Adipocyte (in vitro differentiated cells): ENCODE results near the gene TNS1.

ENCODE experiments used
- DNase-seq: peaks from one replicate; pipeline ENCODE4 v3.0.0-alpha.2; 2015; ENCODE audit warnings: low read depth
- H3K27me3 ChIP-seq: replicated peaks from 2 replicates; pipeline ENCODE4 v1.7.0; 2013; ENCODE audit warnings: mild to moderate bottlenecking, low read length, moderate library complexity; ENCODE audit not compliant: control insufficient read depth, insufficient read depth
- H3K36me3 ChIP-seq: 2 replicates; pipeline ENCODE4 v1.7.0; 2013; ENCODE audit warnings: low read length, mild to moderate bottlenecking, moderate library complexity; ENCODE audit not compliant: control insufficient read depth, insufficient read depth, severe bottlenecking
- H3K4me1 ChIP-seq: 2 replicates; pipeline ENCODE4 v1.7.0; 2013; ENCODE audit warnings: mild to moderate bottlenecking, low read length, moderate library complexity; ENCODE audit not compliant: control insufficient read depth, insufficient read depth
- H3K4me3 ChIP-seq: 2 replicates; pipeline ENCODE4 v1.7.0; 2013; ENCODE audit warnings: mild to moderate bottlenecking, low read length, moderate library complexity
- H3K9ac ChIP-seq: 2 replicates; pipeline ENCODE4 v1.7.0; 2013; ENCODE audit warnings: mild to moderate bottlenecking, low read length, moderate library complexity
- H3K9me3 ChIP-seq: 2 replicates; pipeline ENCODE4 v1.7.0; 2013; ENCODE audit warnings: mild to moderate bottlenecking, low read length, moderate library complexity; ENCODE audit not compliant: control insufficient read depth

The TNS1 gene

DNA sequence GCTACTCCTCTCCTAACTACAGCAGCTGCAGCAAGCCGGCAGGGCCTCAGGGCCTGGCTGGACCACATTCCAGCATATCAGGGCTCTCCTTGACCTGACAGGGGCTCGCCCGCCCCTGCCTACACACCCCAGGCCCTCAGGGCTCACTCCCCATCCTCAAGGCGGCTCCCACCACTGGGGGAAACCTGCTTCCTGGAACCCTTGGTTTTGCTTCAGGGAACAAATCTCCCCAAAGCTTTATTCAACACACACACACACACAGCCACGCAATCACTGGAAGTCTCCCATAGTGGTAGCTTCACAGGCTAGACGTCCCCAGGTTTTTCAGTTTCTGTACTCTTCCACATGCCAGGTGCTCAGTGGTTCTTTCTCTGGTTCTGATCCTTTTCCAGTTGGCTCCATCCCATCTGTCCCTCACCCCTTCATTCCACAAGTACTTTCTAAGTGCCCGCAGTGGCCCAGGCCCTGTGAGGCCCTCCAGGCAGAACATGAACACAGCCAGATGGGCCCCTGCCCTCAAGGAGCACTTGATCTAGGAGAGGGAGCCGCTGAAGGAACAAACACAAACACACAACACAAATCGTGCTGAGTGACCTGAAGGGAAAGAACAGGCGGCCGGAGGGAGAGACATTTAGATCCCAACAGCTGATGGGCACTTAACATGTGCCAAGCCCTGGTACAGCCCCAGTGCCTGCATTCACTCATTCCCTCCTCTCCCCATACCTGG is 51.1 kb downstream of the TNS1 start:
- Histone ChIP-seq H3K27me3 (no peaks in the 10 kb centered on the region), H3K36me3 (peaks cover 13% of the 10 kb centered on the region), H3K9ac (peak overlapping the region; percentile 32), H3K4me3 (no peak overlapping the region), H3K9me3 (no peaks in the 10 kb centered on the region), H3K4me1 (peaks cover 73% of the 10 kb centered on the region)
- DNase-seq = no peak

DNA sequence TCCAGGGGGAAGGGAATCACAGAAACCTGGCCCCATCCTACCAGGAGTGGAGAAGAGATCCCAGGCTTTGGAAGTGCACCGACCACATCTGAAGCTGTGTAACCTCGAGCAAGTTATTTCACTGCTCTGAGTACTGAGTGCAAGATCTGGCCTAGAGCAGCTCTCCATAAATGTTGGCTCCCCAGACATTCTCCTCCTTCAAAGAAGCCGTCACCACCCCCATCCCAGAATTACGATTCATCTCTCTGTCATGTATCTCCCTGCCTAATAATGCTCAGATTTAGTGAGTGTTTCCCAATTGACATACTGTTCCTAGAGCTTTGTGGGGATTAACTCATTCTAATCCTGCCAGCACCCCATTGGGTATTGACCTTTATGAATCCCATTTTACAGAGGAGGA is 51.7 kb downstream of the TNS1 start:
- Histone ChIP-seq H3K27me3 (no peaks in the 10 kb centered on the region), H3K9me3 (no peaks in the 10 kb centered on the region), H3K9ac (peak overlapping the region; percentile 32), H3K4me1 (peaks cover 73% of the 10 kb centered on the region), H3K4me3 (no peak overlapping the region), H3K36me3 (peaks cover 10% of the 10 kb centered on the region)
- DNase-seq = no peak

GRCh38 chr2:217950401-217950871 is 52.4 kb downstream of the TNS1 start:
- DNase-seq = no peak
- no peaks in the 10 kb centered on the region for H3K27me3 ChIP-seq

DNA sequence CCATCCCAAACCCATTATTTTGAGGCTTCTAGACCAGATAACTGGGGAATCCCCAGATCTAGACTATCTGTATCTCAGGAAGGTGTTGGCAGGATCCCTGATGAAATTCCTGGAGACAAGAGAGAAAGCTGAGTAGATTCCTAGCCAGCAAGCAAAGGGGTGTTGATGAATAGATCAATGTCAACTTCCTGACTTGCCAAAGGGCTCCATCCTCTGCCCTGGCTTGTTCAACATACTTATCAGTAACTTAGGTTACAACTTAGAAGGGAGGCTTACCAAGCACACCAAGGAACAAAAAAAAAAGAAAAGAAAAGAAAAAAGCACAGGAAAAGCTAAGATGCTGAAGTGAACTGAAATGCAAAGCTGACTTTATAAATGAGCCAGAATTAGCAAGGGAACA is 53.3 kb downstream of the TNS1 start:
- DNase-seq = no peak
- H3K27me3 ChIP-seq = no peaks in the 10 kb centered on the region
- peaks cover 11% of the 10 kb centered on the region for H3K36me3 ChIP-seq
- no peaks in the 10 kb centered on the region for H3K9me3 ChIP-seq
- H3K9ac ChIP-seq = no peak overlapping the region
- peaks cover 72% of the 10 kb centered on the region for H3K4me1 ChIP-seq
- no peak overlapping the region for H3K4me3 ChIP-seq

More at GRCh38 chr2:217950401-217950871, 52.4 kb downstream of the TNS1 start:
- no peaks in the 10 kb centered on the region for H3K9me3 ChIP-seq
- peaks cover 73% of the 10 kb centered on the region for H3K4me1 ChIP-seq
- H3K9ac ChIP-seq = peak overlapping the region; percentile 32
- H3K4me3 ChIP-seq = no peak overlapping the region
- peaks cover 7% of the 10 kb centered on the region for H3K36me3 ChIP-seq

DNA sequence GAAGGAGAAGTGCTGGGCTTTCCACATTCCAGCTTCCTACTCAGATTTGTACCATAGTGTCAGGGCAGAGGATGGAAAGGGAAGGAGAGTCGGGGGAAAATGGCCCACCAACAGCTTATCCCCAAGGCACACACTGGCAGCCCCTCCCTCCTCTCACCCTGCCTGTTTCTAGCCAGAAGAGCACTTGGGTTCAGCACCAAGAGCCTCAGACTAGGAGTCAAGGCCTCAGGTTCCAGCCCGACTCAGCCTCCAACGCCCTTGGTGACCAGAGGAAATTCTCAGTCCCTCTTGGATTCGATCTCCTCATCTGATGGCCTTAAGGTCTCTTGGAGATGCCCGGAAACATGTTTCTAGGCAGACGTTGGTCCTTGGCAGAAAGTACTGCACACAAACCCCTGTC is 53.9 kb downstream of the TNS1 start:
- H3K4me3 ChIP-seq = no peak overlapping the region
- peaks cover 11% of the 10 kb centered on the region for H3K36me3 ChIP-seq
- no peaks in the 10 kb centered on the region for H3K27me3 ChIP-seq
- DNase-seq = no peak
- H3K9ac ChIP-seq = no peak overlapping the region
- H3K4me1 ChIP-seq = peaks cover 72% of the 10 kb centered on the region
- H3K9me3 ChIP-seq = no peaks in the 10 kb centered on the region

- no peak for DNase-seq
- Histone ChIP-seq H3K36me3 (peaks cover 11% of the 10 kb centered on the region), H3K4me1 (peaks cover 72% of the 10 kb centered on the region), H3K9ac (no peak overlapping the region), H3K4me3 (no peak overlapping the region), H3K9me3 (no peaks in the 10 kb centered on the region), H3K27me3 (no peaks in the 10 kb centered on the region)
Observed at GRCh38 chr2:217948351-217948791, 54.4 kb downstream of the TNS1 start.

- Histone ChIP-seq H3K36me3 (peaks cover 11% of the 10 kb centered on the region), H3K9ac (no peak overlapping the region), H3K9me3 (no peaks in the 10 kb centered on the region), H3K27me3 (no peaks in the 10 kb centered on the region), H3K4me3 (no peak overlapping the region), H3K4me1 (peaks cover 71% of the 10 kb centered on the region)
- no peak for DNase-seq
Observed at GRCh38 chr2:217947383-217948350, 55.1 kb downstream of the TNS1 start.

DNA sequence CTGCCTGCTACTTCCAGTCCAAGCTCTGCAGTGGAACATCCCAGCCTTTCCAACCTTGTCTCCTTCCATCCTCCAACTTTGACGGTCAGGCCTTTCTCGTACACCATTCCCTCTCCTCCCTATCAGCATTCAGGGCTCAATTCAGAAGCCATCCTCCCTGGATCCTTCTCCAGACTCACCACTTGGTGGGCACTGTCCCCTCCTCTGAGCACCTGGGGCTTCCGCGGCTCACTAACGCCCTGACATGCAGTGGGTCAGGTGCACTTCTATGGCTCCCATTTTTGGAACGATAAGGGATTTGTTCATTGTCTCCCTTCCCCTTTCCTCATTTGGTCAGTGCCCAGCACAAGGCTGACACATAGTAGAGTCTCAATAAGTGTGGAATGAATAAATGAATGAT is 56.7 kb downstream of the TNS1 start:
- H3K9me3 ChIP-seq = no peaks in the 10 kb centered on the region
- DNase-seq = no peak
- no peaks in the 10 kb centered on the region for H3K27me3 ChIP-seq
- H3K9ac ChIP-seq = no peak overlapping the region
- H3K4me1 ChIP-seq = peaks cover 70% of the 10 kb centered on the region
- no peak overlapping the region for H3K4me3 ChIP-seq
- peaks cover 5% of the 10 kb centered on the region for H3K36me3 ChIP-seq

DNA sequence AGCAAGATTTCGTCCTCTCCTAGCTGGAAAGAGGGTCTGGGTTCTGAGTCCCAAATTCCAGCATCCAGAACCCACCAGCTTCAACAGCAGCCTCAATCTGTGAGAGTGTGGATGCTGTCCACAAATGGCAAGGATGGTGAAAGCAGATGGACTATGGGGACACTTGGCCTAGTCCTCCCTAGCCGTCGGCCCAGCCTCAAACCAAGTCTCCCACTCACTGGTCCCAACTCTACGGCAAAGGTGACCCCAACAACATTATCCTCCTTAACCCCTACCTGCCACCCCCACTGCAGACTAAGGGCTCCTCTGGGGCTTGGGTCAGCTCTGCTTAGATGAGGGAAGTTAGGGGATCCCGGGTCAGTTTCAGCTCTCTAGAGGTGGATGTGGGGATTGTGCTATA is 57.3 kb downstream of the TNS1 start:
- Histone ChIP-seq H3K4me3 (no peak overlapping the region), H3K27me3 (no peaks in the 10 kb centered on the region), H3K36me3 (peaks cover 5% of the 10 kb centered on the region), H3K4me1 (peaks cover 70% of the 10 kb centered on the region), H3K9me3 (no peaks in the 10 kb centered on the region), H3K9ac (no peak overlapping the region)
- no peak for DNase-seq

DNA sequence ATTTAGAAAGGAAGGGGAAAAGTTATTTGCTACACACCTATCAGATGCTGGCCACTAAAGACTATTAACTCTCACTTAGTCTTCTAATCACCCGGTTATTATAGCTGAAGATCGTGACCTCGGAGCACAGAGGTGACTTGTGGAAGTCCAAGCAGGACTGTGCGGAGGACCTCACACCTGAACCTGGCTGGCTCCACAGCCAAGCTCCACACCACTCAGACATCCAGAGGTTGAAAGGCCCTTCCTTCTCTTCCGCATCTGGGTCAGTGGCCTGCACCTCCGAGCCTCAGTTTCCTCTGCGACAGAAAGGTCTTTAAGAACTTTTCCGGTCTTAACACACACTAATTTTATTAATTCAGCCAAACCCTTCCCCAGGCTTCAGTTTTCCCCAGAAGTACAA is 57.9 kb downstream of the TNS1 start:
- Histone ChIP-seq H3K9me3 (no peaks in the 10 kb centered on the region), H3K4me1 (peaks cover 70% of the 10 kb centered on the region), H3K9ac (peak overlapping the region; percentile 96), H3K36me3 (peaks cover 5% of the 10 kb centered on the region), H3K4me3 (no peak overlapping the region), H3K27me3 (no peaks in the 10 kb centered on the region)
- DNase-seq = no peak

- no peaks in the 10 kb centered on the region for H3K9me3 ChIP-seq
- H3K27me3 ChIP-seq = no peaks in the 10 kb centered on the region
- peak overlapping the region; percentile 94 for H3K4me3 ChIP-seq
- DNase-seq = no peak
- H3K9ac ChIP-seq = peak overlapping the region; percentile 96
- peaks cover 69% of the 10 kb centered on the region for H3K4me1 ChIP-seq
- peaks cover 5% of the 10 kb centered on the region for H3K36me3 ChIP-seq
Observed at GRCh38 chr2:217944366-217944765, 58.4 kb downstream of the TNS1 start.
